ENCODE results near the gene FASN.

DNA sequence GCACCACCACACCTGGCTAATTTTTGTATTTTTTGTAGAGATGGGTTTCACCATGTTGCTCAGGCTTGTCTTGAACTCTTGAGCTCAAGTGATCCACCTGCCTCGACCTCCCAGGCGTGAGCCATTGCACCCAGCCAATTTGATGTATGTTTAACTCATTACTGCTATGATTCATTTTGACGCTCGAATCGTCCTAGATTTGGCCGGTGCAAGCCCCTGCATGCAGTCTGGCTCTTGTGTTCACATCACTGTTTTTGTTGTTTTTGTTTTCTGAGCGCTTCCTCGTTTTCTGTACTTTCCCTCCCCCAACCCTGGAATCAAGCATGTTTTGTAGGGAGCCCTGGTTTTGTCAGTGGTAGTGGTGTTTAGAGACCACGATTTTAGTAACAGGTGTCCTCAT lies 24.6 kb downstream of the FASN start:
- no peak for TF ChIP-seq CTCF (IDR thresholded peaks at IDR 0.05; ENCODE audit: low read depth, low read length)
- TF ChIP-seq EZH2phosphoT487 (IDR thresholded peaks at IDR 0.05; ENCODE audit: low read depth) = no peak
